ENCODE results near the gene TSPAN9.

Gene TSPAN9

DNA sequence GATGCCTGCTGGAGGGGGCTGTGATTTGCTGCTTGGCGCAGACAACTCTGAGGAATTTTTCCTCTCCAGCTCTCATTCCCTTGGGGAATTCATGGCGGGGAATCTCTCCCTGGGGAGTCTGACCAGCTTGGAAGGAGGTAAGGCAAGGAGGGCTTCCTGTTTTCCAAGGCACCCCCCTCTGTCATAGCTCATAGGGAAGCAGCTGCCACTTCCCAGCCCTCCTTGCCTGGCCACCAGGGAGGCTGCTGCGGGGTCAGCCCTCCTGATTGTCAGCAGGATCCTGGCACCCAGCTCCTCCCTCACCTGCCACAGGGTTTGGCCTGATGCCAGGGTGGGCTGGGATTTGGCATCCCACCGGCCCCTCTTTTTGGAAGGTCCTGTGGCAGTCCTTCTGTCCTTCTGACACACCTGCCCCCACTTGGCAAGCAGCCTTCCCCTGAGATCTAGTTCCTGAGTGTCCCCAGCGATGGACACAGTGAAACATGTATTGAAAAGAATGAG lies 74.9 kb downstream of the TSPAN9 start:
- Histone ChIP-seq H3K4me2 (ENCODE audit: low read length) (no peak overlapping the region), H3K9me3 (ENCODE audit: control insufficient read depth, low read length) (no peaks in the 10 kb centered on the region), H3K4me1 (no peaks in the 10 kb centered on the region), H2AFZ (no peak overlapping the region), H3K79me2 (peaks cover 36% of the 10 kb centered on the region), H3K4me3 (ENCODE audit: low read depth, low read length) (no peak overlapping the region), H3K9ac (no peak overlapping the region), H3K36me3 (ENCODE audit: control insufficient read depth, insufficient read depth, low read length) (no peaks in the 10 kb centered on the region), H3K27me3 (ENCODE audit: control insufficient read depth, insufficient read depth, low read length) (no peaks in the 10 kb centered on the region), H3K27ac (no peak overlapping the region)
- TF ChIP-seq, protein P1, sequence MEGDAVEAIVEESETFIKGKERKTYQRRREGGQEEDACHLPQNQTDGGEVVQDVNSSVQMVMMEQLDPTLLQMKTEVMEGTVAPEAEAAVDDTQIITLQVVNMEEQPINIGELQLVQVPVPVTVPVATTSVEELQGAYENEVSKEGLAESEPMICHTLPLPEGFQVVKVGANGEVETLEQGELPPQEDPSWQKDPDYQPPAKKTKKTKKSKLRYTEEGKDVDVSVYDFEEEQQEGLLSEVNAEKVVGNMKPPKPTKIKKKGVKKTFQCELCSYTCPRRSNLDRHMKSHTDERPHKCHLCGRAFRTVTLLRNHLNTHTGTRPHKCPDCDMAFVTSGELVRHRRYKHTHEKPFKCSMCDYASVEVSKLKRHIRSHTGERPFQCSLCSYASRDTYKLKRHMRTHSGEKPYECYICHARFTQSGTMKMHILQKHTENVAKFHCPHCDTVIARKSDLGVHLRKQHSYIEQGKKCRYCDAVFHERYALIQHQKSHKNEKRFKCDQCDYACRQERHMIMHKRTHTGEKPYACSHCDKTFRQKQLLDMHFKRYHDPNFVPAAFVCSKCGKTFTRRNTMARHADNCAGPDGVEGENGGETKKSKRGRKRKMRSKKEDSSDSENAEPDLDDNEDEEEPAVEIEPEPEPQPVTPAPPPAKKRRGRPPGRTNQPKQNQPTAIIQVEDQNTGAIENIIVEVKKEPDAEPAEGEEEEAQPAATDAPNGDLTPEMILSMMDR (IDR thresholded peaks at IDR 0.05), result no peak

DNA sequence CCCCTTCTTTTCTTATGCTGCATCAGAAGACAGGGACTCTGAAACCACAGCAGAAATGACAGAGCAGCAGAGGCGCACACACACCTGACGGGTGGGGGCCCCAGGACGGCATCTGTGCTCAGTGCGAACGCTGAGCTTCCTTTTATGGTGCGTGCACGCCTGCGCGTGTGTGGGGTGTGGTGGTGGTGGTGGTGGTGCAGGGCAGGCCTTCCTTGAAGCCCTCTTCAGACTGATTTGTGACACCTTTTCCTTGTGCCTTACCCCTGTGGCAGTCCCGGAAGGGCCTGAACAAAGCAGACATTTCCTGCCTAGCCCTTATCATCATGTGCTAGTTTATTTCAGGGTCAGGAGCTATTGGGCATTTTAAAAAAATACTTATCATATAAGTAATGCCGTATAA lies 75.7 kb downstream of the TSPAN9 start:
- Histone ChIP-seq H3K4me1 (no peaks in the 10 kb centered on the region), H2AFZ (no peak overlapping the region), H3K4me2 (ENCODE audit: low read length) (no peak overlapping the region), H3K36me3 (ENCODE audit: control insufficient read depth, insufficient read depth, low read length) (no peaks in the 10 kb centered on the region), H3K27ac (no peak overlapping the region), H3K4me3 (ENCODE audit: low read depth, low read length) (no peak overlapping the region), H3K9ac (no peak overlapping the region), H3K9me3 (ENCODE audit: control insufficient read depth, low read length) (no peaks in the 10 kb centered on the region), H3K27me3 (ENCODE audit: control insufficient read depth, insufficient read depth, low read length) (no peaks in the 10 kb centered on the region), H3K79me2 (peaks cover 28% of the 10 kb centered on the region)
- TF ChIP-seq, protein P1 (IDR thresholded peaks at IDR 0.05), result no peak

DNA sequence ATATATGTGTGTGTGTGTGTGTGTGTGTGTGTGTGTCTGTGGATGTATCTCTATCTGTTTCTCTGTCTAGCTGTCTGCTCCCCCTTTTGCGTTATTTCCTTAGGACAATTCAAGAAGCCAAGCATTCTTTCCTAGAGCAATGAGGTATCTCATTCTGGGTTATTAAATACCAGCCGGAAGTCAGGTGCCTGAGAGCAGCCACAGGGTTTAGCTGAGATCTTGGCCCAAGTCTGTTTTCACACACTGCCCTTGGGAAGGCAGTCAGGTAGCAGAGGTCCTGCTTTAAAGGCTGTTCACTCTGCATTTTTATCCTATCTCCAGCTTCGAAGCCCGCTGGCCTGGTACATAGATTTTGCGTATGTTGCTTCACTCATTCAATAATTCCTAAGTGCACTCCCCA lies 76.8 kb downstream of the TSPAN9 start:
- Histone ChIP-seq H3K36me3 (ENCODE audit: control insufficient read depth, insufficient read depth, low read length) (no peaks in the 10 kb centered on the region), H3K4me1 (no peaks in the 10 kb centered on the region), H3K9me3 (ENCODE audit: control insufficient read depth, low read length) (no peaks in the 10 kb centered on the region), H3K27me3 (ENCODE audit: control insufficient read depth, insufficient read depth, low read length) (no peaks in the 10 kb centered on the region), H3K79me2 (peaks cover 23% of the 10 kb centered on the region), H3K4me3 (ENCODE audit: low read depth, low read length) (no peak overlapping the region), H3K9ac (no peak overlapping the region), H3K4me2 (ENCODE audit: low read length) (no peak overlapping the region), H2AFZ (no peak overlapping the region), H3K27ac (no peak overlapping the region)
- TF ChIP-seq, protein P1 (IDR thresholded peaks at IDR 0.05), result no peak

DNA sequence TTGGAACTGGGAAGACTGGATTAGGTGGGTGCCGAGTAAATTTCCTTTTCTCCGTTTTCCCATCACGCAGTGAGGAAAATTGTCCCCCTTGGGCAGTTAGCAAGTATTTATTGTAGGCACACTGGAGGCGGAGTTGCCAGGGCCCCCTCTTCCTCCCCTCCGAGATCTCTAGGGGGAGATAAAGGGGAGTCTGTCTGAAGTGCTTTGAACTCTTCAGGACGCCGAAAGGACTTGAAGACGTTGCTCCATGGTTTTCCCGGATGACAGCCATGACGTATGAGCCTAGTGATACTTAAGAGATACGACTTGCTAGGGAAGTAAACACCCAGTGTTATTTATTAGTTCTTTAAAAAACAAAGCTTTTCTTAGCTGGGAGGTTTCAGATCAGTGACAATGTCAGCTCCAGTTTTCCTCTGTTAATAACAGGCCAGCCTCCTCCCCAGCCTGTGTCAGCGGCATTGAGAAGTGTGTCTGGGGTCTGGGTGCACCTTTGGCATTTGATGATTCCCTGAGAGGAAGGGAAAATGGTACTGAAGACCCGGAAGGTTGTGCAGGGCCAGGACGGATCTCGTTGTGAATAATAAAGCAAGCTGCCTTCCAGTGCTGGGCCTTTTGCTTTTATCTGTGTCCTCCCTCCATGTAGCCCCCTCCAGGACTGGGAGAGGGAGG lies 78.7 kb downstream of the TSPAN9 start:
- no peaks in the 10 kb centered on the region for H3K27me3 ChIP-seq (ENCODE audit: control insufficient read depth, insufficient read depth, low read length)
- no peak overlapping the region for H2AFZ ChIP-seq
- no peak overlapping the region for H3K27ac ChIP-seq
- H3K4me1 ChIP-seq, result no peaks in the 10 kb centered on the region
- H3K9ac ChIP-seq, result no peak overlapping the region
- no peaks in the 10 kb centered on the region for H3K9me3 ChIP-seq (ENCODE audit: control insufficient read depth, low read length)
- no peak overlapping the region for H3K4me2 ChIP-seq (ENCODE audit: low read length)
- TF ChIP-seq, protein P1 (IDR thresholded peaks at IDR 0.05), result no peak
- H3K36me3 ChIP-seq (ENCODE audit: control insufficient read depth, insufficient read depth, low read length), result no peaks in the 10 kb centered on the region
- no peak overlapping the region for H3K4me3 ChIP-seq (ENCODE audit: low read depth, low read length)
- H3K79me2 ChIP-seq, result peaks cover 29% of the 10 kb centered on the region
